Measurements from ENCODE around the gene BPIFB3. TPM values are rescaled to one million over a fixed set of nuclear protein-coding genes. Genes with fewer than 3 reads are reported as not detected.

Gene BPIFB3
- polyA plus RNA-seq, 1 experiment, result not detected

DNA sequence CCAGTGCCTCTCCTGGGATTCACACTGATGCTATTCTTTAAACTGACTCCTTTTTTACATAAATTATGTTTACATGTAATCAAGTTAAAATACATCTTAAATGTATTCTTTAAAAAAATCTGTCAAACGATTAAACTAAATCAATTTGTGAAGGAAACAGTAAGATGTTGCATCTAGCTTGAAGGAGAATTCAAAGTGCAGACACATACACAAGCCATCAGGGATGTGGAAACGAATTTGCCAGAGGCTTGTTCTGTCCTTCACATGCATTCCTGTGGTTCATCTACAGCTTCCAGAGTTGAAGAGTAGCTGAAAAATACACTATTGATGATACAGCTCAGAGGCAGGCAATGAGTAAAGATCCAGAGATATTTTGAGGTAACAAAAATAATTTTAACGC lies 7.3 kb upstream of the BPIFB3 start:
- H3K4me3 ChIP-seq (ENCODE audit: low read depth, low read length), result no peak overlapping the region
- POLR2A ChIA-PET, result no interaction called here
- H3K27ac ChIP-seq (ENCODE audit: low read depth, low read length), result no peak overlapping the region
- CTCF ChIA-PET, result no interaction called here
- H3K9me3 ChIP-seq (ENCODE audit: control insufficient read depth, insufficient read depth, low read length), result no peaks in the 10 kb centered on the region; the same call in none of the 2 replicates
- DNase-seq (ENCODE audit: low read depth, low spot score), result no peak
- H3K27me3 ChIP-seq (ENCODE audit: control insufficient read depth, insufficient read depth, low read length), result no peaks in the 10 kb centered on the region
- TF ChIP-seq, protein P1, sequence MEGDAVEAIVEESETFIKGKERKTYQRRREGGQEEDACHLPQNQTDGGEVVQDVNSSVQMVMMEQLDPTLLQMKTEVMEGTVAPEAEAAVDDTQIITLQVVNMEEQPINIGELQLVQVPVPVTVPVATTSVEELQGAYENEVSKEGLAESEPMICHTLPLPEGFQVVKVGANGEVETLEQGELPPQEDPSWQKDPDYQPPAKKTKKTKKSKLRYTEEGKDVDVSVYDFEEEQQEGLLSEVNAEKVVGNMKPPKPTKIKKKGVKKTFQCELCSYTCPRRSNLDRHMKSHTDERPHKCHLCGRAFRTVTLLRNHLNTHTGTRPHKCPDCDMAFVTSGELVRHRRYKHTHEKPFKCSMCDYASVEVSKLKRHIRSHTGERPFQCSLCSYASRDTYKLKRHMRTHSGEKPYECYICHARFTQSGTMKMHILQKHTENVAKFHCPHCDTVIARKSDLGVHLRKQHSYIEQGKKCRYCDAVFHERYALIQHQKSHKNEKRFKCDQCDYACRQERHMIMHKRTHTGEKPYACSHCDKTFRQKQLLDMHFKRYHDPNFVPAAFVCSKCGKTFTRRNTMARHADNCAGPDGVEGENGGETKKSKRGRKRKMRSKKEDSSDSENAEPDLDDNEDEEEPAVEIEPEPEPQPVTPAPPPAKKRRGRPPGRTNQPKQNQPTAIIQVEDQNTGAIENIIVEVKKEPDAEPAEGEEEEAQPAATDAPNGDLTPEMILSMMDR (IDR thresholded peaks at IDR 0.05; ENCODE audit: low read depth, low read length), result no peak

DNA sequence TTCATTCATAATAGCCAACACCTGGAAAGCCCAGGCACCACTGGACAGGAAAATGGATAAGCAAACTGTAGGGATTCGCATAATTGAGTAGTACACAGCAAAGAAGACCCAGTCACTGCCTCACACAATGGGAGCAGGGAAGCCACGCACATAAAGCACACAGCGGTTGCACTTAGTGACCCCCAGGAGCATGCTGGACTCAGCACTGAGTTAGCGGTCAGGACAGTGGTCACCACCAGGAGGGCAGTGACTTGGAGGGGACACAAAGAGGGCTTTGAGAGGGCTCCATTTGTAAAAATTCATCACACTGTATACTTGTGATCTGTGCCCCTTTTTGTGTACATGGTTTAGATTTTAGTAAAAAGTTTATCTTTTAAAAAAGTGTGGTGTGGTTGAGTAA lies 2.4 kb upstream of the BPIFB3 start:
- Histone ChIP-seq H3K27ac (ENCODE audit: low read depth, low read length) (no peak overlapping the region), H3K27me3 (ENCODE audit: control insufficient read depth, insufficient read depth, low read length) (no peaks in the 10 kb centered on the region), H3K4me3 (ENCODE audit: low read depth, low read length) (no peak overlapping the region), H3K9me3 (ENCODE audit: control insufficient read depth, insufficient read depth, low read length) (no peaks in the 10 kb centered on the region; the same call in 1 of the 2 replicates)
- DNase-seq (ENCODE audit: low read depth, low spot score), result no peak
- CTCF ChIA-PET, result no interaction called here
- TF ChIP-seq, protein P1 (IDR thresholded peaks at IDR 0.05; ENCODE audit: low read depth, low read length), result no peak
- POLR2A ChIA-PET, result no interaction called here

DNA sequence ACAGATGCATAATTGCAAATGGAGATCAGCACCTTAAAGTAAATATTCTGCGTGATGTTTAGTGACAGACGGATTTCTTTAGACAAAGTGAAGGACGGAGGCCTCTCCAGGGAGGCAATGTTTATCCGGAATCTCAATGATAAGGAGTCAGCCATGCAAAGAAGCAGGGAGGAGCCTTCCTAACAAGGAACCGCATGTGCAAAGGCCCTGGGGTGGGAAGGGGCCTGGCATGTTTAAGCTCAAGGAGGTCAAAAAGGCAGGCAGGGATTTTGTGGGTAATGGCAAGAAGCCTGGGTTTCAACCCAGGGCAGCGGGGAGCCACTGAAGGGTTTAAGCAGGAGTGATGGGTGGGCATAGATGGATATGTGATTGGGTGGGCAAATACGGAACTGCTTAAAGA lies 678 bp downstream of the BPIFB3 start:
- Histone ChIP-seq H3K27ac (ENCODE audit: low read depth, low read length) (no peak overlapping the region), H3K4me3 (ENCODE audit: low read depth, low read length) (no peak overlapping the region), H3K9me3 (ENCODE audit: control insufficient read depth, insufficient read depth, low read length) (no peaks in the 10 kb centered on the region), H3K27me3 (ENCODE audit: control insufficient read depth, insufficient read depth, low read length) (no peaks in the 10 kb centered on the region)
- TF ChIP-seq, protein P1 (IDR thresholded peaks at IDR 0.05; ENCODE audit: low read depth, low read length), result no peak
- ChIA-PET POLR2A (no interaction called here), CTCF (no interaction called here)
- DNase-seq (ENCODE audit: low read depth, low spot score), result no peak

DNA sequence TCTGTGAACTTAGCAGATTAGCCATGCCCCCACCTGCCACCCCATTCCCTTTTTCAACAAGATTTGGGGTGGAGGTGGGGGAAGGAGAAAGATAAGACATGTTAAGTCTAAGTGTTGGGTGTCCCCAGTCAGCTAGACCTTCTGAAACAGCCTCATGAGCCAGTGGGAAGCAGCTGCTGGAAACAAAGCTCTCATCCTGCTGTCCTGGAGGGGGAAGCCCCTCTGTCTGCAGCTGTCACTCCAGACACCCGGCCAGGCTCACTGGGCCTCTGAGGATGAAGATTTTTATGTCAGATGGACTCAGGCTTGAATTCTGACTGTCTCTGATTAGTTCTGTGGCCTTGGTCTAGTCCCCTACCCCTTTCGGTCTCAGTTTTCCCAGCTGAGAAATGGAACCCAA lies 1.1 kb downstream of the BPIFB3 start:
- Histone ChIP-seq H3K4me3 (ENCODE audit: low read depth, low read length) (no peak overlapping the region), H3K9me3 (ENCODE audit: control insufficient read depth, insufficient read depth, low read length) (no peaks in the 10 kb centered on the region), H3K27me3 (ENCODE audit: control insufficient read depth, insufficient read depth, low read length) (no peaks in the 10 kb centered on the region), H3K27ac (ENCODE audit: low read depth, low read length) (no peak overlapping the region)
- POLR2A ChIA-PET, result no interaction called here
- TF ChIP-seq, protein P1 (IDR thresholded peaks at IDR 0.05; ENCODE audit: low read depth, low read length), result no peak
- CTCF ChIA-PET, result no interaction called here
- DNase-seq (ENCODE audit: low read depth, low spot score), result no peak

DNA sequence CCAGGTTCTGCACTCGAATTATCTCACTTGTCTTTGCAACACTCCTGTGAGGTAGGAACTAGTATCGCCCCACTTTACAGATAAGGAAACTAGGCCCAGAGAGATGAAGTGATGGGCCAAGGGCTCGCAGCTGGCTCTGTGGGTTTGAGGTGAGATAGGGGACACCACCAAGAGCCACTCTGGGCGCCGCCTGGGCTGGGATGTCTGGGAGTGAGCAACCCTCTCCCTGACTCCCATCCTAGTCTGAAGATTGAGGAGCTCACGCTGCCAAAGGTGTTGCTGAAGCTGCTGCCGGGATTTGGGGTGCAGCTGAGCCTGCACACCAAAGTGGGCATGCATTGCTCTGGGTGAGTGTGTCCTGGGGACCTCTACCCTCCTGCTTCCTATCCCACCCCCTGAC lies 5.4 kb downstream of the BPIFB3 start:
- TF ChIP-seq, protein P1 (IDR thresholded peaks at IDR 0.05; ENCODE audit: low read depth, low read length), result no peak
- H3K4me3 ChIP-seq (ENCODE audit: low read depth, low read length), result no peak overlapping the region
- H3K27me3 ChIP-seq (ENCODE audit: control insufficient read depth, insufficient read depth, low read length), result no peaks in the 10 kb centered on the region
- no peaks in the 10 kb centered on the region for H3K9me3 ChIP-seq (ENCODE audit: control insufficient read depth, insufficient read depth, low read length)
- no peak overlapping the region for H3K27ac ChIP-seq (ENCODE audit: low read depth, low read length)
- ChIA-PET POLR2A (no interaction called here), CTCF (no interaction called here)
- no peak for DNase-seq (ENCODE audit: low read depth, low spot score)

All from AG04450 (cell line).